Measurements from ENCODE around the gene NPTXR.
"Not testable (repeated sequence)": the region's sequence is repeated elsewhere in the genome, so short reads cannot be mapped to it uniquely, and the experiment has no call there.

NPTXR gene

DNA sequence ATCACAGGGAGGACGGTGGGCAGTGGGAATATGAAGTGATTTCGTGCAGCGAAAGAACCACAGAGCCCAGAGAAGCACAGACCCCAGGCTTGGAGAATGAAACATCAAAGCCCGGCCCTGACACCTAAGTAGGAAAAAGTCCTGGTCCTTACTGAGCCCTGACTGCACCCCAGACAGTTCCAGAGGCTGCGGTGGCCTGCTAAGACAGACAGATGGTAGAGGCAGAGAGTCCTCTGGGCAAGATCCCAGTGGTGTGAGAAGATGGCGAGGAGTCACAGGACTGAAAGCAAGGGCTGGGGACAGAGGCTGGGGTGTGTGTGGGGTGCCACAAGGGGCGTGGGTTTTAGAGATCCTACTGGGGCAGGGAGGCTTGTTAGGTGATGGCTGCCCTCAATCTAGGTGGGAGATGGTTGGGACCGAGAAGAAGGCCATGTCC lies 24.5 kb upstream of the NPTXR start:
- no peak for DNase-seq

DNA sequence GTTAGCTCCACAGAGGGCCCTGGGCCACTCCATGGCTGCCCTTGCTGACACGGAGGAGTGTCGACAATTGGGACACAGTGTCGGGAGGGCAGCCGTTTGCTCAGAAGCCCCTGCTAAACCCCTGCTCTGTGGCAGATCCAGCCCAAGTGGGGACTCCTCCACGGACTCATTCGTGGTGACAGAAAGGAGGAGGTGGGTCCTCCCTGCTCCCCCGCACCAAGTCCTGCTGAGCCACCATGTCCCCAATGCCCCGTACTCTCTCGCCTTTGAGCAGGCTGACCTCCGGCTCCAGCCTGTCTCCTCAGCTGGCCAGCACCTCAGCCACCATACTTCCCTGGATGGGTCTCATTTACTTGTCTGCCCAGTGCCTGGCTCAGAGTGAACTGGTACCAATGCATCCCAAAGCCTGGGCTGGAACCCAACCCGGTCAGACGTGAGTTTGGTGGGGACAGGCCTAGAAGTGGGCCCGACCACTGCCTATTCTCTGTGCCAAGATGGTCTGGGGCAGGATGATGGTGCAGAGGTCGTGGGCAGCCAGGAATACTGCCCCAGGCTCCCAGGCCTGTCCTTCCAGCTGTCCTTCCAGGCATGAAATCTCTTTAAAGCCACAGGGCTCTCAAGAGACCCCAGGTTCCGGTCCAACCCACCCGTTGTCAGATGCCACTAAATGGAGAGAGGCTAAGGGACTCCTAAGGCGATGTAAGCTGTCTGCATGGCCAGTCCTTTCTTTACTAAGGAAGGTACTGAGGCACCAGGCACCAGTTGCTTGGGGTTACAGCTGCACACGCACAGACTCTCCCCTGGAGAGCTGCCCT lies 23.9 kb upstream of the NPTXR start:
- DNase-seq = no peak

- no peak for DNase-seq
Measured at GRCh38 chr22:38867124-38867455, 23.3 kb upstream of the NPTXR start.

DNA sequence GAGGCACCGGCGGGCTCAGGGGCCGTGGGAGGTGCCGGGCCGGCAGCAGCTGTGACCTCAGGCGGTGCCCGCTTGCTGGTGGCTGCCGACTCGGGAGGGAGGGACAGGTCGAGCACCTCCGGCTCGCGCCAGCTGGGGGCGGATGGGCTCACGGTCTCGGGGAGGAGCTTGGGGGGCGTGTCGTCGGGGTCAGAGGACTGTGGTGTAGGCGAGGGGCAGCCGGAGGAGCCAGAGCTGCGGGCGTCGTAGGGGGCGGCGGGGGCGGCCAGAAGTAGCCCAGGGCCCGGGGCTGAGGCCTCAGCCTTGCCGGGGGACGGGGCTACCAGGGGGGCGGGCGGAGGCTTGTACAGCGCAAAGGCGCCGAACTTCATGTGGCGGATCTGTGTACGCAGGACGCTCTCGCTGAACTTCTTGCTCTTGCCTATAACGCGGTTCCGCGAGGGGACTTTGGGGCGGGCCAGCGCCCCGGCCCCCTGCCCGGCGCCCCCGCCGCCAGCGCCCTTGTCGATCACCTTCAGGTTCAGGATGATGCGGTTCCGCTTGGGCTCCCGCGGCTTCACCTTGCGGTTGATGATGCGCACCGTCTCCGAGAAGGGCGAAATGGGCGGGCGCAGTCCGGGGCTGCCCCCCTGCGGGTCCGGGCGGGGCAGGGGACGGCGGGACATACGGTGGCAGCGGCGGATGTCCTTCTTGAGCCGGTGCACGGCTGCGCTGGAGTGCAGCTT lies 22.7 kb upstream of the NPTXR start:
- DNase-seq = no peak

GRCh38 chr22:38866024-38866398 lies 22.2 kb upstream of the NPTXR start:
- no peak for DNase-seq

DNA sequence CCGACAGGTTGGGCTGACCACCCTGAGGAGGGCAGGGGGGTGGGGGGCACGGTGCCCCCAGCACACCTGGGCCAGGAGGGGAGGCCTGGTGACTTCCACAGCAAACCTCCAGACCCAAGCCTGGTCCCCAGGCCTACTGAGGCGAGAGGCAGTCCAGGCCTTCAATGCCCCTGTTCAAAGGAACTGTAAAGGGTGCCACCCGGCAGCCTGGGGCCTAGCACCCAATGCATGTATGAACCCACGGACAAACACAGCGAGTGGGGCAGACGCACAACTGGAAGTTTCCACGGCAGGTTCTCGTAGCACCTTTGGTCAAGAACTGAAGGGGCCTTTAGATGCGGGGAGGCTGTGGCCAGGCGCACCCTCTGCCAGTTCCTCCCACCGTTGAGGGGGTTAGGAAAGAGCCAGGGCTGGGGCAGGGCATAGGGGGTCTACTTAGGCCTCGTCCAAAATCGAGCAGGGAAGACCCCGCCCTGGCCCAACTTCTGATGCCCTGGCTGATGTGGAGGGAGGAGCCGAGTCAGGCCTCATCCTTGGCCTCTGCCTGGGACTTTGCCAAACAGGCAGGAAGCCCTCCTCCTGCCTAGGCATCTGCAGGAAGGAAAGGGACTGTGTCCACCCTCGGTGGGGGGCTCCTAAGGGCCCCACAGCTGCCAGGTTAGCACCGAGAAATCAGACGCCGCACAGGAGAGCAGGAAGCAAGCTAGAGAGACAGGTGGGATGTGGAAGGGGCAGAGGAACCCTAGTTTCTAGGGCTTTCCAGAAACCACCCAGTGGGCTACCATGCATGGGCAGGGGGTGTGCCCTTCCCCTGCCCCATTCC lies 21.6 kb upstream of the NPTXR start:
- no peak for DNase-seq

- DNase-seq = no peak
Measured at GRCh38 chr22:38864361-38865191, 20.7 kb upstream of the NPTXR start.

DNA sequence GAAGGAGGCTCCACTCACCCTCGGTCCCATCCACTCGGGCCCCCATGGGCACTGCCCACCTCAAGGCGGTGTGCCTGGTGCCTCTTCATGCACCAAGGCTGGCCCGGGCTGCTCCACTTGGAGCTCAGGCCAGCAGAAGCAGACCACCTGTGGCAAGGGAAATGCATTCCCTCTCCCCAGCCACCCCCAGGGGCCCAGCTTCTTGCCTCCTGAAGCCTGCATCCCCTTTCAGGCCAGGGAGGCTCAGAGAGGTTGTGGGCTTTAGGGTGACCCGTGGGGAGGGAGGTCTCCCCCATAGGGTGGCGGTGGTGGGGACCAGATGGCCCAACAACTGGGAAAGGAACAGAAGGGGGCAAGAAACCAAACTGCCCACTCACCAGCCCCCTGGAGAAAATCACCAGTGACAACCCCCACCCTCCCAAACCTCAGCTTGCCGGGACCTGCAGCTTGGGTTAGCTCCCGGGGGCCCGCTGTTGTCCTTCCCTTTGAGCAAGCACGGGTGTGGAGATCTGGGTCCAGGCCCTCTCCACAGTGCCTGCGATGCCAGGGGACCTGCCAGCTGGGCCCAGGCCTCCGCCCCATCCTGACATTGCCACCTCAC lies 19.8 kb upstream of the NPTXR start:
- DNase-seq = no peak

- DNase-seq = no peak
Measured at GRCh38 chr22:38862375-38863329, 18.8 kb upstream of the NPTXR start.

DNA sequence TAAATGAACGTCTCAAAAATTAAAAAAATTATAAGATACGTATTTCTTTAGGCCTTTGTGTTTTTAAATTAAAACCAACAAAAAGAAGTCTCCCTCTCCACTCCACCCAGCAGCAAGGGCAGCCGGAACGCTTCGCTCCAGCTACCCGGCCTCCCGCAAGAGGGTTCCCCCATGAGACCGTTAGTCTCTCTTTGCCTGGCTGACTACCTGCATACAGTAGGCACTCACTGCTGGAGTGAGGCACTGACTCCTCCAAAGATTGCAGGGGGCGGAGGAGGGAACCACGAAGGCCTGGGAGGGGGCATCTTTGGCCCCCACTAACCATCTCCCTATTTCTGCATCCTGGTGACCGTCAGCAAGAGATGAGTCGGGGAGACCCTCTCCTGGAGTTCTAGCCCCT lies 18.1 kb upstream of the NPTXR start:
- no peak for DNase-seq

GRCh38 chr22:38861170-38861876 lies 17.5 kb upstream of the NPTXR start:
- no peak for DNase-seq

- no peak for DNase-seq
Measured at GRCh38 chr22:38860283-38861169, 16.7 kb upstream of the NPTXR start.

GRCh38 chr22:38859581-38860282 lies 15.9 kb upstream of the NPTXR start:
- DNase-seq = no peak

DNA sequence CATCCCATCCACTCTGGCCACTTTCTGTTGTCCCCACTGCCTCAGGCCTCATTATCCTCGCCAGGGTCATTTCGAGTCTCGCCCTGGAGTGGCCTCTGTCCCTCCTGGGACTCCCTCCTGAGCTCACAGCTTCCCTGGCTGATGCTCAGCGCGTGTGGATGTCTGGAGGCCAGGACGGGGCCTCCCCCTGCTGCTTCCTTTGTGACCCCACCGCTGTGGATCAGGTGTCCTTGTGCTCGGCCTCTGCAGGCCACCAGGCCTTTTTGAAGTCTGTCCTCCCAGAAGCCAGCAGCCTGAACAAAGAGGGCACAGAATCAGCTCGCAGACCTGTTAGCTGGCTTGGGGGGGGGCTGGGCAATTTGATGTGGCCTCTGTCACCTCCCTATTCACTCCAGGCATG lies 14.7 kb upstream of the NPTXR start:
- no peak for DNase-seq

DNA sequence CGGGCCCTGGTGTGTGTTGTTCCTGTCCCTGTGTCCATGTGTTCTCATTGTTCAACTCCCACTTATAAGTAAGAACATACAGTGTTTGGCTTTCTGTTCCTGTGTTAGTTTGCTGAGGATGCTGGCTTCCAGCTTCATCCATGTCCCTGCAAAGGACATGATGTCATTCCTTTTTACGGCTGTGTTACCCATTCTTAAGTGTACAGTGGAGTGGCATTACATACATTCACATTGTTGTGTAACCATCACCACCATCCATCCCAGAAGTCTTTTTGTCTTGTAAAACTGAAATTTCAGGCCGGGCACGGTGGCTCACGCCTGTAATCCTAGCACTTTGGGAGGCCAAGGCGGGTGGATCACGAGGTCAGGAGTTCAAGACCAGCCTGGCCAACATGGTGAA lies 10.6 kb upstream of the NPTXR start:
- not testable (repeated sequence) for DNase-seq

DNA sequence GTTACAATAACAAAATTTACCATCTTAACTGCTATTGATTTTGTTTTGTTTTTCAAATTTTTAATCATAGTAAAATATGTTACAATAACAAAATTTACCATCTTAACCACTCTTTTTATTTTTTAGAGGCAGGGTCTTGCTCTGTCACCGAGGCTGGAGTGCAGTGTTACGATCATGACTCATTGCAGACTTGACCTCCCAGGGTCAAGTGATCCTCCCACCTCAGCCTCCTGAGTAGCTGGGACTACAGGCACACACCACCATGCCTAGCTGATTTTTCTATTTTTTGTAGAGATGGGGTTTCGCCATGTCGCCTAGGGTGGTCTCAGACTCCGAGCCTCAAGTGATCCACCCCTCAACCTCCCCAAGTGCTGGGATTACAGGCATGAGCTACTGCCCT lies 10.1 kb upstream of the NPTXR start:
- not testable (repeated sequence) for DNase-seq

- no peak for DNase-seq
Measured at GRCh38 chr22:38853196-38853651, 9.4 kb upstream of the NPTXR start.

GRCh38 chr22:38852522-38852921 lies 8.7 kb upstream of the NPTXR start:
- no peak for DNase-seq
